Endothelial cell of umbilical vein (primary cell): ENCODE measurements around the gene CACNA1C. TPM values are rescaled to one million over a fixed set of nuclear protein-coding genes. Genes with fewer than 3 reads are reported as not detected.

Experiments used
- BruUV-seq: library from RNA; stranded (reverse); fragments of 400-500 nt; replicated peaks from 2 replicates; lab custom pipeline; 2021; lab: Mats Ljungman, UMichigan
- CTCF ChIA-PET: fragments of 300-600, 350-600 bp; sonication (Branson Sonifier 250); formaldehyde crosslinking; loops from one replicate; lab custom pipeline; 2021; ENCODE audit warnings: antibody characterized with exemption, inconsistent platforms; lab: Charles Lee
- POLR2A ChIA-PET: fragments of 300-600, 350-600 bp; sonication (Branson Sonifier 250); formaldehyde crosslinking; loops from one replicate; lab custom pipeline; 2021; ENCODE audit warnings: antibody characterized with exemption, inconsistent platforms; lab: Charles Lee
- DNase-seq: peaks from one replicate; pipeline ENCODE4 v3.0.0-alpha.2; 2011; ENCODE audit warnings: low read depth, low spot score
- FAIRE-seq: peaks from 2 replicates; lab custom pipeline; 2011; peaks lifted over from hg19 to GRCh38; lab: Jason Lieb, UNC
- H2AFZ ChIP-seq: 2 replicates; pipeline ENCODE4 v1.6.0; 2012; ENCODE audit warnings: low read depth, low read length, control low read depth, inconsistent platforms
- H3K27ac ChIP-seq: 2 replicates; pipeline ENCODE4 v1.5.1; 2011; ENCODE audit warnings: low read depth, mild to moderate bottlenecking, control low read depth, low read length, moderate library complexity; ENCODE audit not compliant: insufficient read depth
- H3K27me3 ChIP-seq, 2 experiments: 2 replicates each; pipeline versions ENCODE4 v1.6.0 to v1.6.1; 2011; ENCODE audit warnings: low read length in 2 of 2, mixed read lengths in 1 of 2; ENCODE audit not compliant: control insufficient read depth in 2 of 2, insufficient read depth in 2 of 2
- H3K36me3 ChIP-seq, 2 experiments: 2 replicates in 1 of 2; 3 replicates in 1 of 2; pipeline ENCODE4 v1.5.1; 2011; ENCODE audit warnings: low read length in 2 of 2, mild to moderate bottlenecking in 1 of 2, moderate library complexity in 1 of 2; ENCODE audit not compliant: control insufficient read depth in 2 of 2, insufficient read depth in 2 of 2; ENCODE audit errors: extremely low read depth in 1 of 2
- H3K4me1 ChIP-seq: 3 replicates; pipeline ENCODE4 v1.5.1; 2011; ENCODE audit warnings: mild to moderate bottlenecking, low read length; ENCODE audit not compliant: control insufficient read depth, insufficient read depth; ENCODE audit errors: extremely low read depth
- H3K4me2 ChIP-seq: 2 replicates; pipeline ENCODE4 v1.6.1; 2011; ENCODE audit warnings: low read length, control low read depth, mixed read lengths; ENCODE audit not compliant: insufficient read depth
- H3K4me3 ChIP-seq, 3 experiments: fragments of 200-600 bp in 1 of 3; sonication (generic), shearing (Covaris generic) in 1 of 3; replicated peaks in 1 of 3; 2 replicates each; pipeline ENCODE4 v1.5.1; 2011 to 2016; ENCODE audit warnings: control low read depth in 3 of 3, low read length in 3 of 3, mild to moderate bottlenecking in 2 of 3, inconsistent platforms in 1 of 3, low read depth in 1 of 3, moderate library complexity in 1 of 3; ENCODE audit not compliant: insufficient read depth in 1 of 3
- H3K79me2 ChIP-seq: 2 replicates; pipeline ENCODE4 v1.6.0; 2012; ENCODE audit warnings: low read length, inconsistent platforms; ENCODE audit not compliant: control insufficient read depth, insufficient read depth
- H3K9ac ChIP-seq: replicated peaks from 2 replicates; pipeline ENCODE3; 2011; ENCODE audit warnings: low read length, control low read depth; ENCODE audit not compliant: insufficient read depth; ENCODE audit errors: extremely low read depth
- H3K9me1 ChIP-seq: replicated peaks from 3 replicates; pipeline ENCODE4 v1.6.0; 2011; ENCODE audit warnings: mild to moderate bottlenecking, low read length; ENCODE audit not compliant: control insufficient read depth, insufficient read depth; ENCODE audit errors: extremely low read depth
- H3K9me3 ChIP-seq: replicated peaks from 2 replicates; pipeline ENCODE4 v1.5.1; 2012; ENCODE audit warnings: low read length, inconsistent platforms; ENCODE audit not compliant: control insufficient read depth, insufficient read depth
- H4K20me1 ChIP-seq: replicated peaks from 2 replicates; pipeline ENCODE3; 2011; ENCODE audit warnings: mild to moderate bottlenecking, low read length; ENCODE audit not compliant: control insufficient read depth, insufficient read depth; ENCODE audit errors: extremely low read depth
- CTCF ChIP-seq, 2 donors: IDR thresholded peaks; 1 replicate in 1 of 2; 2 replicates in 1 of 2; pipeline ENCODE4 v1.5.1; 2011; ENCODE audit warnings: low read length in 2 of 2, mild to moderate bottlenecking in 2 of 2, moderate library complexity in 2 of 2, control low read depth in 1 of 2, inconsistent platforms in 1 of 2, low read depth in 1 of 2; ENCODE audit not compliant: insufficient read depth in 1 of 2; ENCODE audit errors: extremely low read depth in 1 of 2
- EZH2 ChIP-seq: IDR thresholded peaks from 2 replicates; pipeline ENCODE4 v1.6.1; 2012; ENCODE audit warnings: borderline replicate concordance, low read depth, mild to moderate bottlenecking, moderate library complexity, low read length, inconsistent platforms; ENCODE audit not compliant: severe bottlenecking
- FOS ChIP-seq: IDR thresholded peaks from 2 replicates; pipeline ENCODE4 v1.6.1; 2011; ENCODE audit warnings: mild to moderate bottlenecking, low read length, moderate library complexity, borderline replicate concordance; ENCODE audit not compliant: insufficient read depth
- JUN ChIP-seq: IDR thresholded peaks from 2 replicates; pipeline ENCODE4 v1.6.1; 2011; ENCODE audit warnings: borderline replicate concordance, low read depth; ENCODE audit not compliant: insufficient read length, insufficient read depth
- MAX ChIP-seq: IDR thresholded peaks from 2 replicates; pipeline ENCODE4 v1.6.1; 2011; ENCODE audit not compliant: insufficient read depth, insufficient read length
- MYC ChIP-seq: IDR thresholded peaks from one replicate; pipeline ENCODE4 v1.6.1; 2011; ENCODE audit warnings: mild to moderate bottlenecking, low read depth, low read length
- POLR2A ChIP-seq: IDR thresholded peaks from 2 replicates; pipeline ENCODE4 v1.6.1; 2012; ENCODE audit warnings: low read depth, mild to moderate bottlenecking, control low read depth, low read length
- POLR2AphosphoS5 ChIP-seq: IDR thresholded peaks from 2 replicates; pipeline ENCODE4 v1.6.1; 2012; ENCODE audit warnings: low read depth, mild to moderate bottlenecking, control low read depth, low read length, moderate library complexity; ENCODE audit not compliant: insufficient read depth
- dilution Hi-C: fragments of 300-500 bp; cut with MboI; formaldehyde crosslinking; loops from one replicate; pipeline ENCODE4 v1.15.0; 2019; ENCODE audit warnings: low sequenced_read_pairs; ENCODE audit not compliant: extremely low pct_ligation_motif_present
- intact Hi-C: fragments of 100-400 bp; cut with micrococcal nuclease; formaldehyde crosslinking; loops from one replicate; pipeline ENCODE4 v1.10.0; 2022
- polyA plus RNA-seq, 4 experiments: library from polyadenylated mRNA; depleted of rRNA in 3 of 4; stranded (reverse) in 3 of 4; unstranded in 1 of 4; fragments of >200 nt; gene quantifications; 2 replicates each; pipeline versions ENCODE4 v1.2.1 to v1.2.3, GENCODE V29; 2011 to 2012; ENCODE audit warnings: missing spikeins in 1 of 4
- total RNA-seq: library from RNA; stranded (reverse); gene quantifications from 2 replicates; pipeline ENCODE4 v1.2.3, GENCODE V29; 2021

The CACNA1C gene
- total and polyA plus RNA-seq, 2 donors (not counting 3 experiments of a cell fraction or from before 2014, with no cell fraction given) = not detected

GRCh38 chr12:2311020-2311778, 258.4 kb downstream of the CACNA1C start:
- CTCF ChIA-PET = no interaction called here
- Histone ChIP-seq H3K79me2 (no peaks in the 10 kb centered on the region), H3K9me3 (no peaks in the 10 kb centered on the region), H4K20me1 (no peaks in the 10 kb centered on the region), H3K9ac (no peak overlapping the region), H3K4me2 (no peak overlapping the region), H3K4me1 (no peaks in the 10 kb centered on the region), H3K9me1 (no peaks in the 10 kb centered on the region), H2AFZ (no peak overlapping the region), H3K4me3 (no peak overlapping the region), H3K27me3 (no peaks in the 10 kb centered on the region), H3K27ac (no peak overlapping the region), H3K36me3 (no peaks in the 10 kb centered on the region)
- POLR2A ChIA-PET = no interaction called here
- no TSS peak for BruUV-seq
- TF ChIP-seq POLR2A (no peak), FOS (no peak), EZH2 (no peak), MAX (no peak), JUN (no peak), CTCF (IDR thresholded peaks at IDR 0.05; ENCODE audit: extremely low read depth in 1 of 2, insufficient read depth in 1 of 2, low read depth in 1 of 2, low read length in 2 of 2) (no peak), MYC (no peak), POLR2AphosphoS5 (no peak)
- no peak for FAIRE-seq
- no peak for DNase-seq
- intact Hi-C loops = no loop called here
- dilution Hi-C loops = no loop called here
